Measurements from ENCODE around the gene ITPR3. TPM values are rescaled to one million over a fixed set of nuclear protein-coding genes. Genes with fewer than 3 reads are reported as not detected.

The ITPR3 gene
- total RNA-seq, 1 donor from 2014 or later, result 5.6 TPM

DNA sequence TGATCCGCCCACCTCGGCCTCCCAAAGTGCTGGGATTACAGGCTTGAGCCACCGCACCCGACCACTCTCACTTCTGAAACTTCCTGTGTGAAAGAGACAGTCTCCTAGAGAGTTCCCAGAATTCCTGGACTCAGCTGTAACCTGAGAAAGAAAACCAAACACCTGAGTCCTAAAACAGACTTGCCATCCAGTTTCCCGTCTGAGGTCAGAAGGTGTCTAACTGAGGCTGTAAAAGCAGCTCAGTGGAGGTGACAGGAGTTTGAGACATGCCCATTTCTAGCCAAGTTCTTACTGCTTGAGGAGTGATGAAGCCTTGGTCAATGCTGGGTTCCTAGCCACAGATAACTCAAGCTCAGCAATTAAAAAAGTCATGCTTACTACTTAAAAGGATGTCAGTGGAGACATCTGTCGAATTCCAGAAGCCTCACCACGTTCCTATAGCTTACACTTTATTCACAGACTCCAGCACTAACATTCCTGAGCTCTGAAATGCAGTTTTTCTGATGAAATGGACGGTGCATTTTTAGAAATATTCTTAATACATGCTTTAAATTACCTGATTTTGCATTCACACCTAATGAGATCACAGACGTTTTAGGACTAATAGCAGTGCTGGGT lies 84.3 kb downstream of the ITPR3 start:
- no peaks in the 10 kb centered on the region for H3K27me3 ChIP-seq (ENCODE audit: low read depth)
- DNase-seq, result no peak
- peaks cover 7% of the 10 kb centered on the region for H3K36me3 ChIP-seq
- intact Hi-C loops (cut with micrococcal nuclease), result no loop called here
- H3K4me1 ChIP-seq, result peaks cover 37% of the 10 kb centered on the region
- no peak overlapping the region for H3K4me3 ChIP-seq
- no peak overlapping the region for H3K27ac ChIP-seq (replicated peaks)
- H3K9me3 ChIP-seq (replicated peaks), result no peaks in the 10 kb centered on the region
- no peak for TF ChIP-seq CTCF (IDR thresholded peaks at IDR 0.05; ENCODE audit: borderline replicate concordance)

- Histone ChIP-seq H3K27ac (replicated peaks) (no peak overlapping the region), H3K36me3 (peaks cover 7% of the 10 kb centered on the region), H3K4me1 (peaks cover 41% of the 10 kb centered on the region), H3K4me3 (no peak overlapping the region), H3K27me3 (ENCODE audit: low read depth) (no peaks in the 10 kb centered on the region), H3K9me3 (replicated peaks) (no peaks in the 10 kb centered on the region)
- no peak for TF ChIP-seq CTCF (IDR thresholded peaks at IDR 0.05; ENCODE audit: borderline replicate concordance)
- no peak for DNase-seq
- intact Hi-C loops (cut with micrococcal nuclease), result no loop called here
These were observed 85.0 kb downstream of the ITPR3 start for GRCh38 chr6:33705955-33706725.

- Histone ChIP-seq H3K9me3 (replicated peaks) (no peaks in the 10 kb centered on the region), H3K27ac (replicated peaks) (peak overlapping the region; percentile 98), H3K36me3 (peaks cover 7% of the 10 kb centered on the region), H3K27me3 (ENCODE audit: low read depth) (no peaks in the 10 kb centered on the region), H3K4me1 (peaks cover 42% of the 10 kb centered on the region), H3K4me3 (no peak overlapping the region)
- no peak for DNase-seq
- intact Hi-C loops (cut with micrococcal nuclease), result no loop called here
- no peak for TF ChIP-seq CTCF (IDR thresholded peaks at IDR 0.05; ENCODE audit: borderline replicate concordance)
These were observed 86.6 kb downstream of the ITPR3 start for GRCh38 chr6:33707771-33708170.

GRCh38 chr6:33708516-33709204 lies 87.5 kb downstream of the ITPR3 start:
- H3K4me3 ChIP-seq, result peak overlapping the region; percentile 85
- peaks cover 42% of the 10 kb centered on the region for H3K4me1 ChIP-seq
- peaks cover 7% of the 10 kb centered on the region for H3K36me3 ChIP-seq
- TF ChIP-seq CTCF (IDR thresholded peaks at IDR 0.05; ENCODE audit: borderline replicate concordance), result no peak
- H3K9me3 ChIP-seq (replicated peaks), result no peaks in the 10 kb centered on the region
- intact Hi-C loops (cut with micrococcal nuclease), result no loop called here
- no peak for DNase-seq
- peak overlapping the region; percentile 98 for H3K27ac ChIP-seq (replicated peaks)
- H3K27me3 ChIP-seq (ENCODE audit: low read depth), result no peaks in the 10 kb centered on the region

GRCh38 chr6:33709605-33710295 lies 88.6 kb downstream of the ITPR3 start:
- intact Hi-C loops (cut with micrococcal nuclease), result no loop called here
- H3K9me3 ChIP-seq (replicated peaks), result no peaks in the 10 kb centered on the region
- no peak for DNase-seq
- peak overlapping the region; percentile 85 for H3K4me3 ChIP-seq
- H3K36me3 ChIP-seq, result peaks cover 7% of the 10 kb centered on the region
- H3K27me3 ChIP-seq (ENCODE audit: low read depth), result no peaks in the 10 kb centered on the region
- peaks cover 42% of the 10 kb centered on the region for H3K4me1 ChIP-seq
- peak overlapping the region; percentile 98 for H3K27ac ChIP-seq (replicated peaks)
- TF ChIP-seq CTCF (IDR thresholded peaks at IDR 0.05; ENCODE audit: borderline replicate concordance), result no peak

All from left ventricle myocardium inferior (tissue), 1 donor.